GM12878 (cell line): ENCODE results near the gene ZNF281. TPM values are rescaled to one million over a fixed set of nuclear protein-coding genes. Genes with fewer than 3 reads are reported as not detected.
A peak's percentile ranks its signal among the peaks of the same experiment; 100 is the strongest.

Experiments
- ATAC-seq: fragments of 200-7000 bp; cut with Tn5 transposase; 3 replicates; pipeline ENCODE4 v1.9.1; 2020; ENCODE audit warnings: mild to moderate bottlenecking, moderate library complexity
- BruUV-seq: library from RNA; stranded (reverse); fragments of 400-500 nt; replicated peaks from 2 replicates; lab custom pipeline; 2021; lab: Mats Ljungman, UMichigan
- CTCF ChIA-PET: fragments of 300-600 bp; sonication (Branson Sonifier 250); formaldehyde crosslinking; extraction: SDS; loops from one replicate; lab custom pipeline; 2021; ENCODE audit warnings: inconsistent platforms; lab: Yijun Ruan, JAX
- POLR2A ChIA-PET: fragments of 350-600 bp; formaldehyde crosslinking; extraction: SDS; loops from one replicate; lab custom pipeline; 2021; ENCODE audit warnings: inconsistent platforms; lab: Charles Lee
- RAD21 ChIA-PET: fragments of 300-600 bp; sonication (Branson Sonifier 250); formaldehyde crosslinking; loops from one replicate; lab custom pipeline; 2023; ENCODE audit warnings: antibody characterized with exemption; ENCODE audit not compliant: unreplicated experiment; lab: Charles Lee
- SMC1A ChIA-PET: fragments of 300-600 bp; sonication (Branson Sonifier 250); formaldehyde crosslinking; loops from one replicate; lab custom pipeline; 2023; ENCODE audit not compliant: unreplicated experiment, uncharacterized antibody; lab: Charles Lee
- DNase-seq: peaks from one replicate; pipeline ENCODE4 v3.0.0-alpha.2; 2011; ENCODE audit warnings: low read depth, low spot score
- FAIRE-seq: peaks from 3 replicates; lab custom pipeline; 2011; peaks lifted over from hg19 to GRCh38; lab: Jason Lieb, UNC
- H2AFZ ChIP-seq: 2 replicates; pipeline ENCODE4 v1.6.0; 2011; ENCODE audit warnings: low read depth, low read length, control low read depth; ENCODE audit not compliant: control insufficient read depth
- H3K27ac ChIP-seq: 2 replicates; pipeline ENCODE4 v1.5.1; 2011; ENCODE audit warnings: control low read depth; ENCODE audit not compliant: control insufficient read depth, insufficient read depth
- H3K27me3 ChIP-seq, 2 experiments: replicated peaks in 1 of 2; 2 replicates each; pipeline versions ENCODE4 v1.6.0 to v1.6.1; 2011; ENCODE audit warnings: low read length in 1 of 2; ENCODE audit not compliant: control insufficient read depth in 2 of 2, insufficient read depth in 2 of 2
- H3K36me3 ChIP-seq, 2 experiments: 2 replicates each; pipeline ENCODE4 v1.5.1; 2011; ENCODE audit warnings: low read length in 1 of 2; ENCODE audit not compliant: control insufficient read depth in 2 of 2, insufficient read depth in 2 of 2
- H3K4me1 ChIP-seq: 2 replicates; pipeline ENCODE4 v1.6.1; 2011; ENCODE audit warnings: mild to moderate bottlenecking, low read length, moderate library complexity, mixed read lengths; ENCODE audit not compliant: control insufficient read depth, insufficient read depth
- H3K4me2 ChIP-seq: 2 replicates; pipeline ENCODE4 v1.6.0; 2011; ENCODE audit warnings: control low read depth; ENCODE audit not compliant: control insufficient read depth, insufficient read depth
- H3K4me3 ChIP-seq: fragments of 200-600 bp; sonication (generic); 2 replicates; pipeline ENCODE4 v1.5.1; 2016
- H3K79me2 ChIP-seq: 2 replicates; pipeline ENCODE4 v1.6.0; 2011; ENCODE audit warnings: low read length; ENCODE audit not compliant: control insufficient read depth, insufficient read depth
- H3K9ac ChIP-seq: 2 replicates; pipeline ENCODE4 v1.8.0; 2011; ENCODE audit warnings: low read length, control low read depth, mixed read lengths; ENCODE audit not compliant: control insufficient read depth, insufficient read depth
- H3K9me3 ChIP-seq: replicated peaks from 3 replicates; pipeline ENCODE4 v1.5.1; 2011; ENCODE audit warnings: mild to moderate bottlenecking, low read length; ENCODE audit not compliant: control insufficient read depth, insufficient read depth
- H4K20me1 ChIP-seq: 2 replicates; pipeline ENCODE4 v1.6.0; 2011; ENCODE audit not compliant: control insufficient read depth, insufficient read depth
- ATF7 ChIP-seq: fragments of 450-650 bp; IDR thresholded peaks from 2 replicates; pipeline ENCODE4 v1.6.1; 2016; ENCODE audit warnings: low read depth, mild to moderate bottlenecking
- BCLAF1 ChIP-seq: fragments of 450-650 bp; IDR thresholded peaks from 2 replicates; pipeline ENCODE4 v1.6.1; 2017; ENCODE audit warnings: antibody characterized with exemption, mild to moderate bottlenecking, moderate library complexity
- BHLHE40 ChIP-seq, 2 experiments: fragments of 450-650 bp in 1 of 2; IDR thresholded peaks; 2 replicates each; pipeline ENCODE4 v1.6.1; 2011 to 2017; ENCODE audit warnings: low read depth in 2 of 2, borderline replicate concordance in 1 of 2, improper control_type of control experiment in 1 of 2, low read length in 1 of 2, mild to moderate bottlenecking in 1 of 2
- NR2F1 ChIP-seq: fragments of 450-650 bp; conservative IDR thresholded peaks from 2 replicates; pipeline ENCODE4 v1.6.1; 2017; ENCODE audit warnings: mild to moderate bottlenecking
- RAD21 ChIP-seq: IDR thresholded peaks from 2 replicates; pipeline ENCODE4 v1.6.1; 2011; ENCODE audit warnings: mild to moderate bottlenecking, low read depth, low read length, moderate library complexity; ENCODE audit not compliant: insufficient read depth
- RUNX3 ChIP-seq: IDR thresholded peaks from 2 replicates; pipeline ENCODE4 v1.6.1; 2012; ENCODE audit warnings: low read length, inconsistent platforms
- ZNF687 ChIP-seq: fragments of 450-650 bp; IDR thresholded peaks from 2 replicates; pipeline ENCODE4 v1.6.1; 2017; ENCODE audit warnings: mild to moderate bottlenecking, moderate library complexity
- WGBS: methylation state at CpG from one replicate; pipeline ENCODE4 v1.1.6; 2016; ENCODE audit warnings: low lambda C conversion rate; ENCODE audit not compliant: insufficient replicate concordance, insufficient coverage; ENCODE audit errors: missing lambda C conversion rate; 5-methylcytosine and 5-hydroxymethylcytosine counted together
- in situ Hi-C: fragments of 300-500 bp; cut with MboI; formaldehyde crosslinking; loops from 9 replicates; pipeline ENCODE4 v1.14.3; 2018; ENCODE audit warnings: mixed read lengths
- intact Hi-C: fragments of 100-400 bp; cut with micrococcal nuclease; formaldehyde crosslinking; loops from one replicate; pipeline ENCODE4 v1.14.2; 2022; ENCODE audit not compliant: unreplicated experiment
- polyA plus RNA-seq, 11 experiments: library from polyadenylated mRNA; depleted of rRNA in 4 of 11; unstranded in 6 of 11; stranded (reverse) in 5 of 11; fragments of >200 nt; fragmentation: Nextera tagmentation in 4 of 11; fragmentation: Illumina TruSeq in 1 of 11; extraction: Ambion mirVana in 4 of 11; extraction: Trizol in 1 of 11; gene quantifications; 1 replicate in 1 of 11; 2 replicates in 10 of 11; pipeline versions ENCODE4 v1.2.1 to v1.2.3, GENCODE V29; 2011 to 2016; ENCODE audit warnings: inconsistent platforms in 2 of 11, missing spikeins in 2 of 11, low read depth in 1 of 11
- total RNA-seq, 4 experiments: library from RNA; depleted of rRNA in 3 of 4; stranded (reverse); fragments of >200 nt in 3 of 4; fragmentation: Illumina TruSeq in 1 of 4; extraction: Trizol in 1 of 4; gene quantifications; 2 replicates each; pipeline versions ENCODE4 v1.2.1 to v1.2.3, GENCODE V29; 2013 to 2021

Gene ZNF281
- total and polyA plus RNA-seq, 10 of the 15 experiments (the other 5 are each of a cell fraction or from before 2014, with no cell fraction given): 8.3 to 21.8 (median 15.4) TPM

DNA sequence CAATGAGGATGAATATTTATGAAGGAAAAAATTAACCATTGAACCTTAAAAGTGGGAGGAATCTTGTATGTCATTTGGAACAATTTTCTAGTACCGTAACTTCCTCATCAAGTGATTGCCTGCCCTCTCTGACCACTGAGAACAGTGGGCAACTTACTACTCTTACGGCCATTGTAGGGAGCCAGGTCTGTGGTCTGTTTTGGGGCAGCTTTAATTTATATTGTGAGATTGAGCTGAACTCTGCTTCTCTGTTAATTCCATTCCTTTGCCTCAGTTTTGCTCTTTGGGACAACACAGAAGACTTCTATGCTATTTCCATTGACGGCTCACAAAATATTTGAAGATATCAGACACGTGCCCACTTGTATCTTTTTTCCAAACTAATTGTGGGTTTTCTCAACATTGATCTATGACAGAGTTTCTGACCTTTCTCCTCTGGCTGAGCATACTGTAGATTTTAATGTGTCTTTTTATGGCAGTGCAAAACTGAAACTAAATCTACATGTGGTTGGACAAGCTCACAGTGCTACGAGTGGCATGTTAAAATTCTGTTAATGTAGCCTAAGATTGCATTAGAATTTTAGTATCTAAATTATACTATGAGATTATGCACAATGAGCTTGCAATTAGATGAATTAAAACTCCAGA lies 27.8 kb upstream of the ZNF281 start:
- TF ChIP-seq RUNX3 (0 out of 2 replicates have a peak, but pooled peaks have one; percentile 44), ATF7 (0 out of 2 replicates have a peak, but pooled peaks have one; percentile 17), BCLAF1 (no peak), ZNF687 (0 out of 2 replicates have a peak, but pooled peaks have one; percentile 48), BHLHE40 (IDR thresholded peaks at IDR 0.05; ENCODE audit: borderline replicate concordance in 1 of 2, low read depth in 2 of 2, low read length in 1 of 2) (0 out of 4 replicates have a peak, but pooled peaks of 1 of the 2 experiments have one; percentile 30), RAD21 (no peak), NR2F1 (peak; percentile 66; the same call in 1 of the 2 replicates)
- Histone ChIP-seq H3K9ac (no peak overlapping the region; the same call in 1 of the 2 replicates), H2AFZ (peak overlapping the region; percentile 78), H3K4me3 (no peak overlapping the region), H3K79me2 (no peaks in the 10 kb centered on the region), H3K9me3 (no peaks in the 10 kb centered on the region), H3K27ac (peak overlapping the region; percentile 35), H3K4me2 (peak overlapping the region; percentile 26), H4K20me1 (no peaks in the 10 kb centered on the region), H3K36me3 (no peaks in the 10 kb centered on the region), H3K27me3 (no peaks in the 10 kb centered on the region), H3K4me1 (peaks cover 6% of the 10 kb centered on the region; the same call in 1 of the 2 replicates)
- CTCF ChIA-PET: interaction anchor here (0.7 to 1.6 kb wide), 9 partner anchors 10 to 298 kb away, joined by 3 to 5 read pairs (median 3); no protein-coding TSS in a partner anchor
- RAD21 ChIA-PET: interaction anchor here (0.7 to 1.5 kb wide), 8 partner anchors 11 to 137 kb away, joined by 3 to 8 read pairs (median 3); no protein-coding TSS in a partner anchor
- peak; percentile 91 for ATAC-seq
- intact Hi-C loops: no loop called here
- 27% methylated on average over 5 of the region's 5 CpGs for WGBS
- SMC1A ChIA-PET: interaction anchor here (0.7 to 2.6 kb wide), 15 partner anchors 9 to 1187 kb away, joined by 3 to 11 read pairs (median 4); no protein-coding TSS in a partner anchor
- FAIRE-seq: no peak
- no peak for DNase-seq
- BruUV-seq: no TSS peak
- POLR2A ChIA-PET: no interaction called here
- in situ Hi-C loops: no loop called here
